Body of pancreas (tissue), 4 donors: ENCODE results near the gene LHB.
"Not testable (repeated sequence)": the region's sequence is repeated elsewhere in the genome, so short reads cannot be mapped to it uniquely, and the experiment has no call there.

Experiments used
- CTCF ChIP-seq, 7 experiments: fragments of 450-650 bp in 4 of 7; fragments of 200-600 bp in 3 of 7; sonication (generic) in 3 of 7; IDR thresholded peaks; one replicate each; pipeline ENCODE4 v1.5.1; 2016 to 2019; ENCODE audit warnings: antibody characterized with exemption in 7 of 7
- POLR2A ChIP-seq, 3 donors: fragments of 450-650 bp; IDR thresholded peaks; one replicate each; pipeline ENCODE4 v1.6.1; 2016; ENCODE audit warnings: antibody characterized with exemption in 3 of 3, mild to moderate bottlenecking in 2 of 3

- not testable (repeated sequence) for TF ChIP-seq CTCF, POLR2A (IDR thresholded peaks at IDR 0.05)
Measured at GRCh38 chr19:49030323-49030722, 13.4 kb upstream of the LHB start.
